Dendritic cell treated with granulocyte-macrophage colony-stimulating factor and Interleukin-4, amounts not matched to agents 40 ng/mL and 50 ng/mL, for 4 days (primary cell): ENCODE results near the gene RFX7.
"Not testable (repeated sequence)": the region's sequence is repeated elsewhere in the genome, so short reads cannot be mapped to it uniquely, and the experiment has no call there.

Experiments
- H3K27ac Mint-ChIP-seq: one replicate; pipeline ENCODE4 v1.8.0; 2022; ENCODE audit warnings: mild to moderate bottlenecking, mixed read lengths
- H3K27me3 Mint-ChIP-seq: one replicate; pipeline ENCODE4 v1.8.0; 2022; ENCODE audit warnings: mild to moderate bottlenecking, mixed read lengths
- H3K36me3 Mint-ChIP-seq: one replicate; pipeline ENCODE4 v1.8.0; 2022; ENCODE audit warnings: low read depth, mixed read lengths
- H3K4me1 Mint-ChIP-seq: one replicate; pipeline ENCODE4 v1.8.0; 2022; ENCODE audit warnings: low read depth, mixed read lengths
- H3K4me3 Mint-ChIP-seq: one replicate; pipeline ENCODE4 v1.8.0; 2022; ENCODE audit warnings: mild to moderate bottlenecking, moderate library complexity, mixed read lengths
- H3K9me3 Mint-ChIP-seq: one replicate; pipeline ENCODE4 v1.8.0; 2022; ENCODE audit warnings: mixed read lengths
- intact Hi-C: fragments of 100-400 bp; cut with micrococcal nuclease; formaldehyde crosslinking; loops from one replicate; pipeline ENCODE4 v1.15.0; 2022

Gene RFX7

DNA sequence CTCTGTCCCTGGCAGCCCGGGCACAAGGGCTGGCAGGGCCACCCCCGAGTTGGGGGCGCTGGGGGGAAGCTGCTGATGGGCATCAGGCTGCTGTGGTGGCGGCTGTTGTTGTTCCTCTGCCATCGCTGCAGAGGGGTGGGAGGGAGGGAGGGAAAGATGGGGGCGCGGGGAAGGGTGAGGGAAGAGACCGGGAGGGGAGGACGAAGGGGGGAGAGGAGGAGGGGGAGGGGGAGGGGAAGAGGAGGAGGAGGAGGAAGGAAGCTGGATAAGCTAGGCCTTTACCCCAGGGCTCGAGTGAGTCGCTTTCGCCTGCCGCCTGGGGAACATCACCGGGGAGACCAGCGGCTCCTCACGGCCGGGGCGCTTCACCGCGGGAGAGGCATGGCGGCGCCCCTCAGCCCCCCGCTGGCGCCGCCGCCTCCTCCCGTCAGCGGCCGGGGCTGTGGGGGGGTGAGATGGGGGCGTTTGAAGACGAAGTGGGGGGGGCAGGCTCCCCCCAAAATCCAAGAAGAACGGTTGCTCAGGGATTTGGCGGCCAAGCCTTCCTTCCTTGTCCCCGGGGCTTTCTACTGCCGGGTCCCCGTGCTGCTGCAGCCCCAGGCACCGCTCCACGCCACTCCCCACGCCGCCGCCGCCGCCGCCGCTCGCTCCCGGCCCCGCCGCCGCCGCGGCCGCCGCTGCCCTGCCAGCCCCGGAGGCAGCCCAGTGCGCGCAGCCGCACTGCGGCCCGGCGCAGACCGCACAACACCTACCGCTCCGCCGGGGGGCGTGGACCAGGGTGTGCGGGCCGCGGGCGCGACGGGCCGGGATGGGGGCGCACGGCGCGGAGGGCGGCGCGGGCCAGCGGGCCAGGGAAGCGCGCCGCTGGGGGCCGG is at the start of gene RFX7:
TSS of gene RFX7 (minus strand) at position 717 of the 875 bp plus-strand sequence. CDS start at position 123, 594 bp downstream.
- Mint-ChIP-seq H3K4me1 (peaks cover 31% of the 10 kb centered on the region), H3K4me3 (peak within 1 kb of the TSS; percentile 87), H3K27ac (peak within 1 kb of the TSS; percentile 82), H3K9me3 (no peaks in the 10 kb centered on the region), H3K36me3 (no peaks in the 10 kb centered on the region), H3K27me3 (no peaks in the 10 kb centered on the region)
- intact Hi-C loops, result no loop called here

DNA sequence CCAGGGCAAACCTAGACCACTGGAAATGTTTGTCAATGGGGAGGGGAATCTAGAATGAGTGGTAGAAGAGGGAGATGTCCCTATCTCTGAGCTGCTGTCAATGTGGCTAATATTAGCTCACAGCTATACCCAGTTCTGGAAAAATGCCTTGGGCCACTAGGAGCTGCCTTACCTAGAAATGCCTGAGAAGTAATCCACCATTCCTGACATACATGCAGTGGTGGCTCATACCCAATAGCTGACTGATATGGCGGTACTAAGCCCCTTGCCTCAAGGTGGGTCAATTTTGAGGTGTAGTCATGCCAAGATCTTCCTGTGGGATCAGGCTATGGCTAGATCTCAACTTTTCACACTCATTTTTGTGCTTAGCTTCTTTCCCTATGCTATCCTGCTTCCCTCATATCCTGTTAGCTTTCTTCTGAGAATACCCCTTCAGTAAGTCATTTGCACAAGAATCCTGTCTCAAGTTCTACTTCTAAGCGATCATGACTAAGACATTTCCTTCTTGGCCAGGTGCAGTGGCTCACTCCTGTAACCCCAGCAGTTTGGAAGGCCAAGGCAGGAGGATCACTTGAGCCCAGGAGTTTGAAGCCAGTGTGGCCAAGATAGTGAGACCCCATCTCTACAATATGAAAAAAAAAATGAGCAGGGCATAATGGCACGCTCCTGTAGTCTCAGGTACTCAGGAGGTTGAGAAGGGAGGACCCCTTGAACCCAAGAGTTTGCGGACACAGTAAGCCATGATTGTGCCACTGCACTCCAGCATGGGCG is 49.1 kb upstream of the RFX7 start:
- no peaks in the 10 kb centered on the region for H3K27me3 Mint-ChIP-seq
- H3K9me3 Mint-ChIP-seq, result peaks cover 25% of the 10 kb centered on the region
- intact Hi-C loops, result no loop called here
- H3K27ac Mint-ChIP-seq, result no peak overlapping the region
- H3K36me3 Mint-ChIP-seq, result no peaks in the 10 kb centered on the region
- H3K4me3 Mint-ChIP-seq, result no peak overlapping the region
- H3K4me1 Mint-ChIP-seq, result no peaks in the 10 kb centered on the region

DNA sequence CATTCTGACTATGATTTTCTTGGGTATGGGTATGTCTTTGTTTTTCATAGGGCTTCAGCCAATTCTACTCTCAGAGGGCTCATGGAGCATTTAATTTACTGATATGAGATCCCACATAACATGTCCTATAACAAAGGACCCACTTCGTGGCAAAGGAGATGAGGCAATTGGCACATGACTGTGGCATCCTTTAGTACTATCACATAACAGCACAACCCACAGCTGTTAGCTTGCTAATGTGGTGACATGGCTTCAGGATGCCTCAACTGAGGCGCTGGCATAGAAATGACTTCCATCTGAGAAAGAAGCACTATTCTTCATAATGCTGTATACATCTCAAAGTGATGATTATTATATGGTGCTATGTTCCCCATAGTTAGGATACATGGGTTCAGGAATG is 48.1 kb upstream of the RFX7 start:
- Mint-ChIP-seq H3K4me1 (no peaks in the 10 kb centered on the region), H3K36me3 (no peaks in the 10 kb centered on the region), H3K27ac (no peak overlapping the region), H3K9me3 (peaks cover 25% of the 10 kb centered on the region), H3K27me3 (no peaks in the 10 kb centered on the region), H3K4me3 (no peak overlapping the region)
- intact Hi-C loops, result no loop called here

DNA sequence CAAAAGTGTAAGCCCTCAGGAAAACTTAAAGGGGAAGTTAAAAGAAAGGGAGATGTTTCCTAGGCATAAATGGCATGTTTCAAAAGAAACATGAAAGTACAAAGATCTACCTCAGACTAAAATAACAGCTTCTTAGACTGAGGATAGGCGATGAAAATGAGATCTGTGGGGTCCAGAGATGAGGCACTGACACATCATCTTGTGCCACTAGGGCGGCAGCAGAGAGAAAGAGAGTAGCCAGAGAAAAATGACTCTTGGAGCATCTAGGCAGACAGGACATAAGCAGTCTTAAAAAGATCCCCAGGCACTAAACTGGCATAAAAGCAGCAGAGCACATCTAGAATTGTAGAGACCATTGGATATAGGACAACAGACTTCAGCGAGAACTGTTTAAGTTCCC is 42.5 kb upstream of the RFX7 start:
- Mint-ChIP-seq H3K4me3 (no peak overlapping the region), H3K27me3 (no peaks in the 10 kb centered on the region), H3K4me1 (no peaks in the 10 kb centered on the region), H3K27ac (no peak overlapping the region), H3K36me3 (no peaks in the 10 kb centered on the region), H3K9me3 (peaks cover 25% of the 10 kb centered on the region)
- intact Hi-C loops, result no loop called here

DNA sequence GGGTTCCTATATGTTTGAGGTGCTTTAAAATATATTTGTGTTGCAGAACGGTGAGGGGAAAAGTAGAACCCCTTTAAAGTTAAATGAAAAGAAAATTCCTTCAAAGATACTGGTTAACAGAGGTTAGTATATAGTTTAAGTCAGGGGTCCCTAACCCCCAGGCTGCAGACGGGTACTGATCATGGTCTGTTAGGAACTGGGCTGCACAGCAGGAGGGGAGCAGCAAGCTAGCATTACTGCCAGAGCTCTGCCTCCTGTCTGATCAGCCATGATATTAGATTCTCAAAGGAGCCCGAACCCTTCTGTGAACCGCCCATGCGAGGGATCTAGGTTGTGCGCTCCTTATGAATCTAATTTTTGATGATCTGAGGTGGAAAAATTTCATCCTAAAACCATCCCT is 37.5 kb upstream of the RFX7 start:
- H3K27ac Mint-ChIP-seq, result no peak overlapping the region
- intact Hi-C loops, result no loop called here
- H3K36me3 Mint-ChIP-seq, result no peaks in the 10 kb centered on the region
- H3K4me1 Mint-ChIP-seq, result no peaks in the 10 kb centered on the region
- H3K9me3 Mint-ChIP-seq, result peaks cover 17% of the 10 kb centered on the region
- H3K27me3 Mint-ChIP-seq, result no peaks in the 10 kb centered on the region
- no peak overlapping the region for H3K4me3 Mint-ChIP-seq

DNA sequence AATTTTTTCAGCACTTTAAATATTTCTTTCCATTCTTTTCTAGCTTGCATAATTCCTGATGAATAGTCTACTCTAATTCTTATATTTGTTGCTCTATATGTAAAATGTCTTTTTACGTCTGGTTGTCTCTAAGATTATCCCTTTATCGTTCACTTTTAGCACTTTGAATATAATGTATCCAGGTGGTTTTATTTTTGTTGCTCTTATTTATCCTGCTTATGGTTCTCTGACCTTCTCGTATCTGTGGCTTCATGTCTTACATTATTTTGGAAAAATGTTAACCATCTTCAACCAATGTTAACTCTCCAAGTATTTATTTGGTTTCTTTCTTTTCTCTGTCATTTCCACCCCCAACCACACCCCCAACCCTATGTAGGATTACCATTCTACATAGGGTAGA is 30.0 kb upstream of the RFX7 start:
- intact Hi-C loops, result no loop called here
- H3K9me3 Mint-ChIP-seq, result peaks cover 70% of the 10 kb centered on the region

DNA sequence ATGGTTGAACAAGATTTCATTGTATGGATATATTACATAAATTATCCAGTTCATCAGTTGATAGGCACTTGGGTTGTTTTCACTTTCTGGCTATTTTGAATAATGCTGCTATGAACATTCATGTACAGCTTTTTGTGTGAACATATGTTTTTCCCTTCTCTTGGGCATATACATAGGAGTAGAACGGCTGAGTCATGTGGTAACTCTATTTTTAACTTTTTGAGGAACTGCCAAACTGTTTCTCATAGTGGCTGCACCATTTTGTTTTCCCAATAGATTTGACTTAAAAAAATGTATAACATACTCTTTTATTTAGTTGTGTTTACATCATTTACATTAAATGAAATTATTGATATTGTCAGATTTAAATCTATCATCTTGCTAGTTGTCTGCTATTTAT is 28.8 kb upstream of the RFX7 start:
- H3K27me3 Mint-ChIP-seq, result no peaks in the 10 kb centered on the region
- no peaks in the 10 kb centered on the region for H3K36me3 Mint-ChIP-seq
- intact Hi-C loops, result no loop called here
- no peak overlapping the region for H3K27ac Mint-ChIP-seq
- no peak overlapping the region for H3K4me3 Mint-ChIP-seq
- H3K9me3 Mint-ChIP-seq, result peaks cover 70% of the 10 kb centered on the region
- H3K4me1 Mint-ChIP-seq, result no peaks in the 10 kb centered on the region

More for the DNA sequence above, 30.0 kb upstream of the RFX7 start:
- H3K4me1 Mint-ChIP-seq, result no peaks in the 10 kb centered on the region
- H3K27me3 Mint-ChIP-seq, result no peaks in the 10 kb centered on the region
- no peaks in the 10 kb centered on the region for H3K36me3 Mint-ChIP-seq
- no peak overlapping the region for H3K4me3 Mint-ChIP-seq
- H3K27ac Mint-ChIP-seq, result no peak overlapping the region

DNA sequence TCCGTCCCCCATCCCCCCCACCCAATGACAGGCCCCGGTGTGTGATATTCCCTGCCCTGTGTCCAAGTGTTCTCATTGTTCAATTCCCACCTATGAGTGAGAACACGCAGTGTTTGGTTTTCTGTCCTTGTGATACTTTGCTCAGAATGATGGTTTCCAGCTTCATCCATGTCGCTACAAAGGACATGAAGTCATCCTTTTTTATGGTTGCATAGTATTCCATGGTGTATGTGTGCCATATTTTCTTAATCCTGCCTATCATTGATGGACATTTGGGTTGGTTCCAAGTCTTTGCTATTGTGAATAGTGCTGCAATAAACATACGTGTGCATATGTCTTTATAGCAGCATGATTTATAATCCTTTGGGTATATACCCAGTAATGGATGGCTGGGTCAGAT is 22.8 kb upstream of the RFX7 start:
- H3K4me1 Mint-ChIP-seq, H3K27ac Mint-ChIP-seq, H3K27me3 Mint-ChIP-seq, H3K36me3 Mint-ChIP-seq, H3K4me3 Mint-ChIP-seq, intact Hi-C loops: not testable (repeated sequence)
- H3K9me3 Mint-ChIP-seq, result peaks cover 25% of the 10 kb centered on the region

DNA sequence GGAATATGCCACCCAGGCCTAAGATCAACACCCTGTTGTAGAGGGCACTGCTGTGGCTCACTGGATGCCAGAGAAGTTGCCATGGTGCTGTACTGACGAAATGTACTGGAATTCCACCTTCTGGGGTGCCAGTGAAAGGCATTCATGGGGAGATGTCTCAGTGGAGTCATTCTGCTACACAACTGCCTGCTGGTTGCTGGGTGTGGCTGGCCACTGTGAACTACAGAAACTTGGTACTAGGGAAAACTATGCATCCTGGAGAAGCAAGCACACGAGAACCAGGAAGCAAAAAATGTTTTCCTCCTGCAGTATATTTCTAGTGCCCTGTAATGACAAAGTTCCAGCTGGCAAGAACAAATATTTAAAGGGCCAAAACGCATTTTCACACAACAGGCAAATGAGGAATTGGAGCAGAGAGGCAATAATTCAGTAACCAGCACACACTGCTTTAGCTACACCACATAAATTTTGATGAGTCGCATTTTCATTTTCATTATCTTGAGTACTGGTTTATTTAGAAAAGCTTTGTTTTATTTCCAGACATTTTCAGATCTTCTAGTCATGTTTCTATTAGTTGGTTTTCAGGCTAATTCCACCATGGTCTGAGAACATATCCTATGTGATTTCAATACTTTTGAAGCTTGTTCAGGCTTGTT is 18.3 kb upstream of the RFX7 start:
- Mint-ChIP-seq H3K27me3 (no peaks in the 10 kb centered on the region), H3K9me3 (peaks cover 3% of the 10 kb centered on the region), H3K4me3 (no peak overlapping the region), H3K27ac (no peak overlapping the region), H3K4me1 (no peaks in the 10 kb centered on the region), H3K36me3 (no peaks in the 10 kb centered on the region)
- intact Hi-C loops, result no loop called here

DNA sequence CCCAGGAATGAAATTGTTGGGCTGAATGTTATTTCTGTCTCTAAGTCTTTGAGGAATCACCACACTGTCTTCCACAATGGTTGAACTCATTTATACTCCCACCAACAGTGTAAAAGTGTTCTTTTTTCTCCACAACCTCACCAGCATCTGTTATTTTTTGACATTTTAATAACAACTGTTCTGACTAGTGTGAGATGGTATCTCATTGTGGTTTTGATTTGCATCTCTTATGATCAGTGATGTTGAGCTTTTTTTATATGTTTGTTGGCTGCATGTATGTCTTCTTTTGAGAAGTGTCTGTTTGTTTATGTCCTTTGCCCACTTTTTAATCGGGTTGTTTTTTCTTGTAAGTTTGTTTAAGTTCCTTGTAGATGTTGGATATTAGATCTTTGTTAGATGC is 13.6 kb upstream of the RFX7 start:
- H3K27me3 Mint-ChIP-seq, H3K36me3 Mint-ChIP-seq, H3K27ac Mint-ChIP-seq, H3K4me1 Mint-ChIP-seq, H3K9me3 Mint-ChIP-seq, H3K4me3 Mint-ChIP-seq, intact Hi-C loops: not testable (repeated sequence)

DNA sequence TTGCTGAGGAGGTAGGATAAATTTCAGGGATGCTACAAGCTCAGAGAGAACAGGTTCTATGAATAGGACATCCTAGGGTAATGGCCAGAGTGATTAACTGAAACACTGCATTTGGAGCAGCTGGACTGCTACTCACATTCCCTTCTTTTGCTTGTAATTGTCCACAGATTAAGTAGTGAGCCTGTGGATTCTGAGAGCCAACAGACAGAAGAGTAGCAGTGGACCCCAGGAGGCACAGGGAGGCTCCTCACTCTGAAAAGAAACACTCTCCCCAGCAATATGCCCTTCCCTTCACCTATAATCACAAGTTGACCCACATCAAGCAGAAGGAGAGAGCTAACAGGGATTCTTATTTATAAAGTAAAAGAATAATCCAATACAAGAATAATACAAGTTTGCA is 10.6 kb upstream of the RFX7 start:
- H3K27ac Mint-ChIP-seq, result no peak overlapping the region
- H3K27me3 Mint-ChIP-seq, result peaks cover 5% of the 10 kb centered on the region
- intact Hi-C loops, result no loop called here
- no peaks in the 10 kb centered on the region for H3K36me3 Mint-ChIP-seq
- no peaks in the 10 kb centered on the region for H3K4me1 Mint-ChIP-seq
- no peak overlapping the region for H3K4me3 Mint-ChIP-seq
- no peaks in the 10 kb centered on the region for H3K9me3 Mint-ChIP-seq

DNA sequence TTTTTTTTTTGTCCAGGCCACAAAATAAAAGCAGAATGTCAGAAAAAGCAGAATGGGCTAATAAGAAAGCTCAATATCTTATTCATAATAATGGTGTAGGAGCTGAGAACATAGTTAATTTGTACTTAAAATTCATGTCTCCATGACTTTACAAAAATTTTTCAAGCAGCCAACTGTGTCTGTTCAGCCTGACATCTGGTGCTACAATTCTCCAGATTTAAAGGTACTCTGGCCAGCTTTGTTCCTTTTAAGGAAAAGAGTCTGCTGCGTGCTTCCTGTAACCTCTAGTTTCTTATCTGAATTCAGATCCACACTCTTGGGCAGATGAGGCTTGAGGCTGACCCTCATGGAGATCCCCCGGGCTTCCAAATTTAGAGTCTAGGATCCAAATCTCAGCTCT is 8.7 kb upstream of the RFX7 start:
- Mint-ChIP-seq H3K27me3 (peaks cover 5% of the 10 kb centered on the region), H3K4me3 (no peak overlapping the region), H3K27ac (no peak overlapping the region), H3K36me3 (no peaks in the 10 kb centered on the region), H3K9me3 (no peaks in the 10 kb centered on the region), H3K4me1 (peaks cover 5% of the 10 kb centered on the region)
- intact Hi-C loops, result no loop called here

DNA sequence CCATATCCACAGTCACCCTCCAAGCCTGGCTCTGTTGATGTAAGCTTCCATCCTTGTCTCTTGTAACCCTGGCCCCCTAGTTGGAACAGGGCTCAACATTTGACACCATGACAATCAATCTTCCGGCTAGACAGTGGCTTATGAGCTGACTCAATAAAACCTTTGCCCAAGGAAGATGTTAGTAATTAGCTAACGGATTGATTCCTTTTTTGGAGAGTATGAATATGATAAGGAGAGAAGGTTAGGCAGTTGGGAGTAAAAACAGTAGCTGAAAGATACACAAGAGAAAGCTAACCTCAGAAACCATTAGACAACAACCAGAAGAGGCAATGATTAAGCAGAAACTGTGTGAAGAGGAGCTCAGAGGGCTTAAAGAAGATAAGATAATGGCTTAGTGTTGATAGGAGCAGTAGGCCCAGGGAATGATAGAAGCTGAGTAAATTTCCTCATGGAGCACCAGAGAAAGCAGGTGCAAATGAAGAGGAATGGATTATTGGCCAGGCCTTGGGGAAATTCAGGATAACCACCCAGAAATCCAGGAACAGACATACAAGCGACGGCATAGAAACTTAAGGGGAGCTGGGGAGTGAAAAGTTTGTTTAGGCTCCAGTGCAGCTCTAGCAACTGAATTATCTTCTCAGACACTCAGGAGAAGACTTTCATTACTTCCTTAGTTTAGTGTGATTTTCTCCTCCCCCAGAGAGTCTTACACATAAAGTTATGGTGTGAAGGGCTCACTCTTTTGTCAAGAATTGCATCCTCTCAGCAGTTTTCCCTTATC is 7.8 kb upstream of the RFX7 start:
- Mint-ChIP-seq H3K27ac (no peak overlapping the region), H3K36me3 (no peaks in the 10 kb centered on the region), H3K9me3 (no peaks in the 10 kb centered on the region), H3K27me3 (peaks cover 5% of the 10 kb centered on the region), H3K4me3 (no peak overlapping the region), H3K4me1 (peaks cover 5% of the 10 kb centered on the region)
- intact Hi-C loops, result no loop called here
